Stimulated activated CD8-positive, alpha-beta memory T cell treated with anti-CD3 and anti-CD28 coated beads, Interleukin-4, amount 100 ng/mL, for 24 hours (primary cell): ENCODE measurements around the gene MAP3K10.

Experiments used
- DNase-seq: peaks from one replicate; pipeline ENCODE4 v3.0.0-alpha.2; 2020; ENCODE audit warnings: low read depth

The MAP3K10 gene

GRCh38 chr19:40174092-40174491, 17.1 kb upstream of the MAP3K10 start:
- DNase-seq: no peak

DNA sequence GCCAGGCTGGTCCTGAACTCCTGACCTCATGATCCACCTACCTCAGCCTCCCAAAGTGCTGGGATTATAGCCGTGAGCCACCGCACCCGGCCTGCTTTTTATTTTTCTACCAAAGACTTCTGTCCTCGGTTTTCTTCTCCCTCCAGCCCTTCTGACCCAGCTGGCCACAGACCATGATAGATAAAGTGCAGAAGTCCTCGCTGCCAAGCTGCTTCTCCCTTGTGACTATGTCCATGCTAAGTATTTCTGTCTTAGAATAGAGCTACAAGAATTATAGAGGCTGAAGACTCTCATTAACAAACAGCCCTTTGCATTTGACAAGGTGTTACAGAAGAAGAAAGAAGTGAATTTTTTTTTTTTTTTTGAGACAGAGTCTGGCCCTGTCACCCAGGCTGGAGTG, 15.4 kb upstream of the MAP3K10 start:
- no peak for DNase-seq

DNA sequence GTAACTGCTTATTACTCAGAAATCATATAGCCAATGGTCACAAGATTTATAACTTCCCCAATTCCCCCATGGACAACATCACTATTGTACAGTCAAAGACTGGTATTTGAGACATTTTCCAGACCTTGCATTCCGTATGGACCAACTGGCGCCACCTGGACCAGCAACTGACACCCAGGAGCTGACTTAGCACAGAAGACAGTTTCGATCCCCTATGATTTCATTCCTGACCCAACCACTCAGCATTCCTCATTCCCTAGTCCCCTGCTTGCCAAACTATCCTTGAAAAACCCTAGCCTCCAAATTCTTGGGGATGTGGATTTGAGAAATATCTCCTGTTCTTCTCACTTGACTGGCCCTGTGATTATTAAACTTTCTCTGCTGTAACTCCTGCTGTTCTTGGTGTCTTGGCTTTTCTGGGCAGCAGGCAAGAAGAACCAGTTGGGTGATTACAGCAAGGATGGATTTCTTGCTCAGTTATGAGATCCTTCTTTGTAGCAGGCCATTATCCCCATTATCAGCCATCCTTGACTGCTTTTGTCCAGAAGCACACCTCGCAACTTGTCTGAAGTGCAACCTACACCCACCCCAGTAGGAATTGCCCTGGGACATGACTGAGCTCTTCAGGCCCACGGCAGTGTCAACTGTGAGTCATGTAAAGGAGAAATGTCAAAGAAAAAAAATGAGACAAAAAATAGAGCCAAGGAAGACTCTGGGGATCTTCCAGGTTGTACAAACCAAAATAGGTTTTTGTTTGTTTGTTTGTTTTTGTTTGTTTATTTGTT, 13.7 kb upstream of the MAP3K10 start:
- no peak for DNase-seq

DNA sequence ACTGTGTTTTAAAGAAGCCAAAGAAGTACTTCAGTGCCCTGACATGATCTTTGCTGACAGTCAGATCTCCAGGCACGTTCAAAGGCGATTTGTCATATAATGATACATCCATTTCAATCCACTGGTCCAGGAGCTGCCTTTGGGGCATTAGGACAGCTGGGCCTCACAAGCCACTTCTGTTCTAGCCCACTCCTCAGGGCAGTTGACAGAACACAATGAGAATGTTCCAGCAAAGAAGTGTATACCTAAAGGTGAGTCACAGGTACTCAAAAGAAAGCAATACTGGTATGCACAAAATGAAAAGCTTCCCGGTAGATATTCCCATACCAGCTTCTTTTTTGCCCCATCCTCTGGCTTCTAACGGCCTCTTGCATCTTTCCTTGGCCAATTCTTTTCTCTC, 12.5 kb upstream of the MAP3K10 start:
- no peak for DNase-seq

DNA sequence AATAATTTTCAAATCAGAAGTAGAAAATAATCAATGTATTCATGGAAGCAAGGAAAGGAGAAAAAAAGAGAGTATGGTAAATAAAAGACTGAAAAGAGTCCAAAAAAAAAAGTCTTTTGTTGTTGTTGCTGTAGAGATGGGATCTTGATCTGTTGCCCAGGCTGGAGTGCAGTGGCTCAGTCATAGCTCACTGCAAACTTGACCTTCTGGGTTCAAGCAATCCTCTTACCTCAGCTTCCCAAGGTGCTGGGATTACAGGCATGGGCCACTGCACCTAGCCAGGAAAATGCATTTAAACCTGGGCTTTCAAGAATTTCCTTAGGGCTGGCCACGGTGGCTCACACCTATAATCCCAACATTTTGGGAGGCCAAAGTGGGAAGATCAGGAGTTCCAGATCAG, 7.0 kb upstream of the MAP3K10 start:
- no peak for DNase-seq

DNA sequence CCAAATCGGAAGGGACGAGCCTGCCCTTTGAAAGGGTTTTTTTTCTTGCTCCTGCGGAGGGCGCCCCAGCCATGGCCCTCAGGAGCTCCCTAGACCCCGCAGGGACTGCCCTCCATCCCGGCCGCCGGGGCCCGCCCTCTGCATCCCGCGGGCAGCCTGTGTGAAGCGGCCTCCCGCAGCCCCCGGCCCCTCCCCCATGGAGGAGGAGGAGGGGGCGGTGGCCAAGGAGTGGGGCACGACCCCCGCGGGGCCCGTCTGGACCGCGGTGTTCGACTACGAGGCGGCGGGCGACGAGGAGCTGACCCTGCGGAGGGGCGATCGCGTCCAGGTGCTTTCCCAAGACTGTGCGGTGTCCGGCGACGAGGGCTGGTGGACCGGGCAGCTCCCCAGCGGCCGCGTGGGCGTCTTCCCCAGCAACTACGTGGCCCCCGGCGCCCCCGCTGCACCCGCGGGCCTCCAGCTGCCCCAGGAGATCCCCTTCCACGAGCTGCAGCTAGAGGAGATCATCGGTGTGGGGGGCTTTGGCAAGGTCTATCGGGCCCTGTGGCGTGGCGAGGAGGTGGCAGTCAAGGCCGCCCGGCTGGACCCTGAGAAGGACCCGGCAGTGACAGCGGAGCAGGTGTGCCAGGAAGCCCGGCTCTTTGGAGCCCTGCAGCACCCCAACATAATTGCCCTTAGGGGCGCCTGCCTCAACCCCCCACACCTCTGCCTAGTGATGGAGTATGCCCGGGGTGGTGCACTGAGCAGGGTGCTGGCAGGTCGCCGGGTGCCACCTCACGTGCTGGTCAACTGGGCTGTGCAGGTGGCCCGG, 815 bp downstream of the MAP3K10 start:
- no peak for DNase-seq

DNA sequence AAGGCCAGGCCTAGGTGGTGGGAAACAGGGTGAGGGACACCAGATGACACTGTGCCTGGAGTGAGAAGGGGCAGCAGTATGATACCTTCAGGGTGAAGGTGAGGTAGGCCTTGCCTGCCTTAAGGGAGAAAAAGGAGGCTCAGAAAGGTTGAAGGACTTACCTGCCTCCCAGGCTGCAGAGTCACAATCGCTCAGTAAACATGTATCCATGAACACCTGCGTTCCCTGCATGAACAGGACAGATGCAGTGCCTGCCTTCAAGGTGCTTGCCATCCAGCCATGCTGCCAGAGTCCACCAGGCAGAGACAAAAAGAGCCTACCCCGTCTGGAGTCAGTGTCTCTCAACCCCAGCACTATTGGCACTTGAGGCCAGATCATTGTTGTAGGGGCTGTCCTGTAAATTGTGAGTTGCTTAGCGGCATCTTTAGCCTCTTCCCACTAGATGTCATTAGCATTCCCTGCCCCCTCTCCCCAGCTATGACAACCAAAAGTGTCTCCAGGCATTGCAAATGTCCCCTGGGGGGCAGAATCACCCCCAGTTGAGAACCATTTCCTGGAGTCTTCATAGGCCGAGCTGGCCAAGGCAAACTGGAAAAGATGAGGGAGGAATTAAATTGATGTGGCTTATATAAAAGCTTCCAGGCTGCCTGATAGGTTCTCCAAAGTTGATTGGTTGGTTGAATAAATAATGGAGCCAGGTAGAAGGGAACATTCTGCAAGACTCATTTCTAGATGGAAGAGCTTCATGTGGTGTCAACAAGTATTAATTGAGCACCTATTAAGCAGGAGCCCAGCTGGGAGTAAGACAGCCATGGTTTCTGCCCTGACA, 1.7 kb downstream of the MAP3K10 start:
- no peak for DNase-seq

GRCh38 chr19:40193587-40193849, 2.3 kb downstream of the MAP3K10 start:
- no peak for DNase-seq

GRCh38 chr19:40198272-40198990, 7.2 kb downstream of the MAP3K10 start:
- no peak for DNase-seq

- no peak for DNase-seq
Observed at GRCh38 chr19:40200341-40201099, 9.3 kb downstream of the MAP3K10 start.

DNA sequence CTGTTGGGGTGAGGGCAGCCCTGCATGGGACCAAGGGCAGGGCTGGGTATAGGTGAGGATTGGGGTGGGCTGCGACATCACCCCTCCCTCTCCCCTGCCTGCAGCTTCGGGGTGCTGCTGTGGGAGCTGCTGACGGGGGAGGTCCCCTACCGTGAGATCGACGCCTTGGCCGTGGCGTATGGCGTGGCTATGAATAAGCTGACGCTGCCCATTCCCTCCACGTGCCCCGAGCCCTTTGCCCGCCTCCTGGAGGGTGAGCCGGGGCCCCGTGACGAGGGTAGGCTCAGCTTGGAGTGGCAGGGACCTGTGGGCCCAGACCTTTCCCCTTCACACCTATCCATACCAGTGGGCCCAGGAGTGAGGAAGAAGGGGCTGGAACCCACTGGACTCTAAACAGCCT, 13.2 kb downstream of the MAP3K10 start:
- no peak for DNase-seq

- no peak for DNase-seq
Observed at GRCh38 chr19:40205760-40206159, 14.5 kb downstream of the MAP3K10 start.

DNA sequence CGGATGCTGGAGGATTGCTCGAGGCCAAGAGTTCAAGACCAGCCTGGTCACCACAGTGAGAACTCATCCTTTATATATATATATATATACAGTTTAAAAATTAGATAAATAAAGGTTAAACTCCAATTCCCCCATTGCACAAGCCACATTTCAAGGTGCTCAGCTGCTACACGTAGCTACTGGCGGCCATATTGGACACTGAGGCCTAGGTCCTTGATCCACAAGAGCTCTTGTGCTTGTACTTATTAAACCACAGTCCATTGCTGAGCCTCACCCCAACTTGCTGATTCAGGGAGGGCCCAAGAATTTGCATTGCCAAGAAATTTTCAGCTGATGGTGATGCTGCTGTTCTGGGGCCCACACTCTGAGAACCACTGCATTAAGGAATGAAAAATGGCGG, 17.4 kb downstream of the MAP3K10 start:
- DNase-seq: no peak

DNA sequence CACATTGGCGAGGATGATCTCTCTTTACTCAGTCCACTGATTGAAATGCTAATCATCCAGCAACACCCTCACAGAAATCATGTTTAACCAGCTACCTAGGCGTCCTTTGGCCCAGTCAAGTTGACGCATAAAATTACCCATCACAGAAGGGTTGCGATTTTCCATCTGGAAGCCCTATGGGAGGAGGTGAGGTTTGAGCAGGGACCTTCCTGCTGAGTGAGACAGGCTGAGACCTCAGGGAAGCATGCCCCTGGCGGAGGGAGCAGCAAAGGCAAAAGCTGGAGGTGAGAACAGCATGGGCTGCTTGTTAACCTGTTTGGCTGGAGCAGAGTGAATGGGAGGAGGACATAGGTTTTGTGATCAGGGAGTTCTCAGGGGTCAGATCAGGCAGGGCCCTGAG, 19.7 kb downstream of the MAP3K10 start:
- DNase-seq: no peak

DNA sequence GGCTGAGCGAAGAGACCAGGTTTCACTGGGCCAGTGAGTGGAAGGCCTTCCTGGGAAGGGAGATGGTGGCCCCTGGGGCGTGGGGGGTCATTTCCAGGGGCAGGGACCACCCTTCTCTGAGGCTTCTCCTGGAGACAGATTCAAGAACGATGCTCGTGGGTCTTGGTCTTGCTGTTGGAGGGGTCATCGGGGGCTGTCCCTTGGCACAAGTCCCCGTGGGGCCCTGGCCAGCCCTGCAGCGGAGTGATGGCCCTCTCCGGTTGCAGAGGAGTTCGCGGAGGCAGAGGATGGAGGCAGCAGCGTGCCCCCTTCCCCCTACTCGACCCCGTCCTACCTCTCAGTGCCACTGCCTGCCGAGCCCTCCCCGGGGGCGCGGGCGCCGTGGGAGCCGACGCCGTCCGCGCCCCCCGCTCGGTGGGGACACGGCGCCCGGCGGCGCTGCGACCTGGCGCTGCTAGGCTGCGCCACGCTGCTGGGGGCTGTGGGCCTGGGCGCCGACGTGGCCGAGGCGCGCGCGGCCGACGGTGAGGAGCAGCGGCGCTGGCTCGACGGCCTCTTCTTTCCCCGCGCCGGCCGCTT, 22.1 kb downstream of the MAP3K10 start:
- DNase-seq: no peak

DNA sequence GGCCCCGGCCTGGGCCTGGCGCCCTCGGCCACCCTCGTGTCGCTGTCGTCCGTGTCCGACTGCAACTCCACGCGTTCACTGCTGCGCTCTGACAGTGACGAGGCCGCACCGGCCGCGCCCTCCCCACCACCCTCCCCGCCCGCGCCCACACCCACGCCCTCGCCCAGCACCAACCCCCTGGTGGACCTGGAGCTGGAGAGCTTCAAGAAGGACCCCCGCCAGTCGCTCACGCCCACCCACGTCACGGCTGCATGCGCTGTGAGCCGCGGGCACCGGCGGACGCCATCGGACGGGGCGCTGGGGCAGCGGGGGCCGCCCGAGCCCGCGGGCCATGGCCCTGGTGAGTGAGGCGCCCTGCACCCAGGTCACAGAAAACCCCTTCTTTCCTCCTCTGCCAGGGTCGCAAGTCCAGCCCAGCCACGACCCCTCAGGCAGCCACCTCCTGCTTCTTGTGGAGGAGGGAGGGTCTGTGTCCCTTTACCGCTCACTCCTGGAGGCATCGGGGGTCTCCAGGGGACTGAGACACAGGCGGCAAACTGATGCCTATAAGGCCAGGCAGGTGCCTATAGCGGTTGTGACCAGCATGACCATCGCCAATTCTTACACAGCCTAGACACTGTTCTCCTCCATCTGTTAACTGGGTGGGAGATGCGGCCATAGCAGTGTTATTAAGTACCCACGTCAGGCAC, 22.8 kb downstream of the MAP3K10 start:
- DNase-seq: no peak

DNA sequence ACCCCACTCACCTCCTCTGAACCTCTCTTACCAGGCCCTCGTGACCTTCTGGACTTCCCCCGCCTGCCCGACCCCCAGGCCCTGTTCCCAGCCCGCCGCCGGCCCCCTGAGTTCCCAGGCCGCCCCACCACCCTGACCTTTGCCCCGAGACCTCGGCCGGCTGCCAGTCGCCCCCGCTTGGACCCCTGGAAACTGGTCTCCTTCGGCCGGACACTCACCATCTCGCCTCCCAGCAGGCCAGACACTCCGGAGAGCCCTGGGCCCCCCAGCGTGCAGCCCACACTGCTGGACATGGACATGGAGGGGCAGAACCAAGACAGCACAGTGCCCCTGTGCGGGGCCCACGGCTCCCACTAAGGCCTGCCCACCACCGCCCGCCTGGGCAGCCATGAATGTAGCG, 23.7 kb downstream of the MAP3K10 start:
- no peak for DNase-seq

- DNase-seq: no peak
Observed at GRCh38 chr19:40216013-40216776, 25.0 kb downstream of the MAP3K10 start.

DNA sequence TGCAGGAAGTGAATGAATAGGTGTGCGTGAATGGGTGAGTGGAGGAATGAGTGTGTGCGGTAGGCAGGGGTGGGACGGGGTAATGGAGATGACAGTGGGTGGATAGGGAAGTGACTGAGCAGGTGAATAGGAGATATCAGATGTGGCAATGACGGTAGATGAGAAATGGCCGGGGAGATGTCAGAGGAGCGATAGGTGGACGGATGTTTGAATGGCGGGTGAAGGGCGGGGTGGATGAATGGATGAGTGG, 25.5 kb downstream of the MAP3K10 start:
- DNase-seq: no peak
